Activated CD8-positive, alpha-beta memory T cell treated with anti-CD3 and anti-CD28 coated beads, Interleukin-2, amount 50 U/mL, for 24 hours (primary cell): ENCODE data around the gene EID1.
"Not testable (repeated sequence)": the region's sequence is repeated elsewhere in the genome, so short reads cannot be mapped to it uniquely, and the experiment has no call there.

Experiments used
- DNase-seq: peaks from one replicate; pipeline ENCODE4 v3.0.0-alpha.2; 2020; ENCODE audit errors: extremely low read depth

The EID1 gene

GRCh38 chr15:48909313-48909712 is 31.4 kb downstream of the EID1 start:
- DNase-seq, result not testable (repeated sequence)

GRCh38 chr15:48910554-48910953 is 32.6 kb downstream of the EID1 start:
- DNase-seq, result not testable (repeated sequence)

GRCh38 chr15:48913141-48913540 is 35.2 kb downstream of the EID1 start:
- DNase-seq, result no peak

GRCh38 chr15:48914717-48915116 is 36.8 kb downstream of the EID1 start:
- no peak for DNase-seq

GRCh38 chr15:48915861-48916260 is 37.9 kb downstream of the EID1 start:
- DNase-seq, result no peak

- no peak for DNase-seq
These were observed 38.8 kb downstream of the EID1 start for GRCh38 chr15:48916721-48917120.

- DNase-seq, result no peak
These were observed 44.1 kb downstream of the EID1 start for GRCh38 chr15:48922046-48922445.

GRCh38 chr15:48924528-48925393 is 46.8 kb downstream of the EID1 start:
- no peak for DNase-seq

- no peak for DNase-seq
These were observed 47.8 kb downstream of the EID1 start for GRCh38 chr15:48925714-48926223.

GRCh38 chr15:48928877-48929538 is 51.1 kb downstream of the EID1 start:
- peak; percentile 20 for DNase-seq

- no peak for DNase-seq
These were observed 51.7 kb downstream of the EID1 start for GRCh38 chr15:48929661-48930060.
